Activated CD4-positive, alpha-beta T cell treated with anti-CD3 and anti-CD28 coated beads for 36 hours (primary cell): ENCODE measurements around the gene CYB5RL. TPM values are rescaled to one million over a fixed set of nuclear protein-coding genes. Genes with fewer than 3 reads are reported as not detected.
A peak's percentile ranks its signal among the peaks of the same experiment; 100 is the strongest.
"Not testable (repeated sequence)": the region's sequence is repeated elsewhere in the genome, so short reads cannot be mapped to it uniquely, and the experiment has no call there.

Experiments
- ATAC-seq: fragments of 200-7000 bp; cut with Tn5 transposase; one replicate; pipeline ENCODE4 v1.10.0; 2021; ENCODE audit warnings: mild to moderate bottlenecking, moderate library complexity
- CTCF ChIA-PET: fragments of 350-600 bp; sonication (Branson Sonifier 250); formaldehyde crosslinking; loops from one replicate; lab custom pipeline; 2021; ENCODE audit warnings: antibody characterized with exemption; lab: Charles Lee
- POLR2A ChIA-PET: fragments of 350-600 bp; sonication (Branson Sonifier 250); formaldehyde crosslinking; loops from one replicate; lab custom pipeline; 2021; ENCODE audit warnings: antibody characterized with exemption, inconsistent platforms; lab: Charles Lee
- DNase-seq: peaks from one replicate; pipeline ENCODE4 v3.0.0-alpha.2; 2020
- H3K27ac Mint-ChIP-seq: one replicate; pipeline ENCODE4 v1.8.0; 2021; ENCODE audit warnings: mixed read lengths
- H3K27me3 Mint-ChIP-seq: one replicate; pipeline ENCODE4 v1.8.0; 2021; ENCODE audit warnings: mixed read lengths
- H3K36me3 Mint-ChIP-seq: one replicate; pipeline ENCODE4 v1.8.0; 2021; ENCODE audit warnings: low read depth, mixed read lengths
- H3K4me1 Mint-ChIP-seq: one replicate; pipeline ENCODE4 v1.8.0; 2021; ENCODE audit warnings: mixed read lengths
- H3K4me3 Mint-ChIP-seq: one replicate; pipeline ENCODE4 v1.8.0; 2021; ENCODE audit warnings: mild to moderate bottlenecking, moderate library complexity, mixed read lengths
- H3K9me3 Mint-ChIP-seq: one replicate; pipeline ENCODE4 v1.8.0; 2021; ENCODE audit warnings: low read depth, mixed read lengths
- intact Hi-C, 2 experiments: fragments of 100-400 bp; cut with DNase I in 1 of 2; cut with micrococcal nuclease in 1 of 2; formaldehyde crosslinking; loops; one replicate each; pipeline versions ENCODE4 v1.14.2 to v1.15.1; 2022 to 2024; cut with DNase I, micrococcal nuclease
- total RNA-seq, 2 experiments: library from RNA; stranded (reverse); gene quantifications; one replicate each; pipeline ENCODE4 v1.2.3, GENCODE V29; 2021

CYB5RL gene
- total RNA-seq, 2 experiments from 2014 or later = 13.1 to 13.5 TPM

GRCh38 chr1:54238353-54239034 lies 38.7 kb upstream of the CYB5RL start:
- no peak for ATAC-seq
- Mint-ChIP-seq H3K9me3 (no peaks in the 10 kb centered on the region), H3K4me1 (no peaks in the 10 kb centered on the region), H3K27me3 (no peaks in the 10 kb centered on the region), H3K4me3 (no peak overlapping the region), H3K36me3 (peaks cover 10% of the 10 kb centered on the region), H3K27ac (no peak overlapping the region)
- CTCF ChIA-PET = no interaction called here
- POLR2A ChIA-PET = no interaction called here
- DNase-seq = no peak
- intact Hi-C loops = no loop called here

DNA sequence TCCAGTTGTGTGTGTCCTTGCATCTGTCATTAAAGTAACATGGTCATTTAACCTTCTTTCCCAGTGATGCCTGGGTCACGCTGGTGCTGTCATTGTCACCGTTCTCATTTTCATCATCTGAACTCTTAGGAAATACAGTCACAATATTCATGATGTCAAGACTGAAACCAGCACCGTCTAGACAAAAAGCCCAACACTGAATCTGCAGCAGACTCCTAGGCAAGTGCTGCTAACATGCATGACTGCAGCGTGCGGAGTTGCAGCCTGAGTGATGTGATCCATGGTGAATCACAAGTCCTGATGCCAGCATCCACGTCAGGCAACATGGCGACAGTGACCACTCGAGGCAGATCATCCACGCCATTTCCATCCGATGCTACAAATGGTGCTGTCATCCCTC lies 37.8 kb upstream of the CYB5RL start:
- POLR2A ChIA-PET = no interaction called here
- DNase-seq (no peak), ATAC-seq (no peak)
- H3K36me3 Mint-ChIP-seq = peaks cover 10% of the 10 kb centered on the region
- H3K27ac Mint-ChIP-seq = no peak overlapping the region
- no peaks in the 10 kb centered on the region for H3K4me1 Mint-ChIP-seq
- no peak overlapping the region for H3K4me3 Mint-ChIP-seq
- CTCF ChIA-PET = no interaction called here
- H3K27me3 Mint-ChIP-seq = no peaks in the 10 kb centered on the region
- intact Hi-C loops = no loop called here
- H3K9me3 Mint-ChIP-seq = no peaks in the 10 kb centered on the region

GRCh38 chr1:54234284-54234683 lies 34.5 kb upstream of the CYB5RL start:
- DNase-seq (no peak), ATAC-seq (no peak)
- H3K4me1 Mint-ChIP-seq = peaks cover 18% of the 10 kb centered on the region
- peaks cover 10% of the 10 kb centered on the region for H3K36me3 Mint-ChIP-seq
- POLR2A ChIA-PET = no interaction called here
- CTCF ChIA-PET = no interaction called here
- no peaks in the 10 kb centered on the region for H3K9me3 Mint-ChIP-seq
- no peaks in the 10 kb centered on the region for H3K27me3 Mint-ChIP-seq
- intact Hi-C loops = no loop called here
- no peak overlapping the region for H3K4me3 Mint-ChIP-seq
- no peak overlapping the region for H3K27ac Mint-ChIP-seq

- DNase-seq = not testable (repeated sequence)
Measured at GRCh38 chr1:54233196-54233595, 33.4 kb upstream of the CYB5RL start.

GRCh38 chr1:54230507-54231339 lies 30.9 kb upstream of the CYB5RL start:
- Mint-ChIP-seq H3K4me3 (no peak overlapping the region), H3K4me1 (peaks cover 24% of the 10 kb centered on the region), H3K36me3 (peaks cover 3% of the 10 kb centered on the region), H3K27ac (peak overlapping the region; percentile 26), H3K27me3 (no peaks in the 10 kb centered on the region), H3K9me3 (no peaks in the 10 kb centered on the region)
- intact Hi-C loops = loop anchor here in 1 of 2 experiments (1.0 to 2.0 kb wide), 2 partner anchors 178 to 259 kb away; no protein-coding TSS in a partner anchor
- ATAC-seq = peak; percentile 72
- DNase-seq = peak; percentile 77
- CTCF ChIA-PET = no interaction called here
- POLR2A ChIA-PET = no interaction called here

More at GRCh38 chr1:54233196-54233595, 33.4 kb upstream of the CYB5RL start:
- H3K27ac Mint-ChIP-seq, H3K36me3 Mint-ChIP-seq, H3K4me3 Mint-ChIP-seq, H3K9me3 Mint-ChIP-seq, ATAC-seq, intact Hi-C loops, POLR2A ChIA-PET, H3K27me3 Mint-ChIP-seq, CTCF ChIA-PET: not testable (repeated sequence)
- peaks cover 21% of the 10 kb centered on the region for H3K4me1 Mint-ChIP-seq

- ChIA-PET POLR2A (no interaction called here), CTCF (no interaction called here)
- Mint-ChIP-seq H3K4me1 (peaks cover 24% of the 10 kb centered on the region), H3K27ac (peak overlapping the region; percentile 80), H3K9me3 (no peaks in the 10 kb centered on the region), H3K27me3 (no peaks in the 10 kb centered on the region), H3K36me3 (peaks cover 3% of the 10 kb centered on the region), H3K4me3 (no peak overlapping the region)
- intact Hi-C loops = loop anchor here in 1 of 2 experiments (5.0 kb wide), 1 partner anchor 173 kb away; no protein-coding TSS in a partner anchor
- ATAC-seq = peak; percentile 48
- peak; percentile 54 for DNase-seq
Measured at GRCh38 chr1:54229281-54229891, 29.6 kb upstream of the CYB5RL start.

- Mint-ChIP-seq H3K36me3 (peaks cover 3% of the 10 kb centered on the region), H3K27ac (no peak overlapping the region)
- intact Hi-C loops = loop anchor here in 1 of 2 experiments (5.0 kb wide), 1 partner anchor 174 kb away; no protein-coding TSS in a partner anchor
Measured at GRCh38 chr1:54228638-54229079, 28.8 kb upstream of the CYB5RL start.

DNA sequence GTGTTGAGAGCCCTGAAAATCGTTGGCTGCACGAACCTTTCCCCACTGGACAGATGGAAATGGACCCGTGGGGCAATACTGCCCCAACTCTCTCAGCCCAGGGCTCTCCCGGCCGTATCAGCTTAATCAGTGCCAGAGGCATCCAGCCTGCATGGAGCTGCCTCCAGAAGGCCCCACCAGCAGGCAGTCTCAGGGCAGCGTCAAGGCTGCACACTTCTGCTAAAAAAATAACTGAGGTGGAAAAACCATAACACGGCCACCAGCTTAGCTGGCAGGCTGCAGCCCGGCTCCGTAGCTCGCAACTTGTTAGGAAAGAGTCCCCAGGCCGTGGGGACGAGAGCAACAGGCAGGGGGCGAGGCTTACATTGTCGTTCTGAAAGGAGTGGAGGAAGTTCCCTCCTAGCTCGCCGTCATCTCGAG lies 28.1 kb upstream of the CYB5RL start:
- H3K36me3 Mint-ChIP-seq = peaks cover 3% of the 10 kb centered on the region
- H3K4me3 Mint-ChIP-seq = no peak overlapping the region
- POLR2A ChIA-PET = interaction anchor here (0.6 to 0.7 kb wide), 2 partner anchors 14 to 67 kb away, joined by 3 to 4 read pairs; no protein-coding TSS in a partner anchor
- peak overlapping the region; percentile 20 for H3K27ac Mint-ChIP-seq
- DNase-seq (no peak), ATAC-seq (no peak)
- CTCF ChIA-PET = no interaction called here
- no peaks in the 10 kb centered on the region for H3K9me3 Mint-ChIP-seq
- intact Hi-C loops = loop anchor here in 1 of 2 experiments (5.0 kb wide), 1 partner anchor 174 kb away; no protein-coding TSS in a partner anchor
- H3K4me1 Mint-ChIP-seq = peaks cover 24% of the 10 kb centered on the region
- H3K27me3 Mint-ChIP-seq = no peaks in the 10 kb centered on the region

More at GRCh38 chr1:54228638-54229079, 28.8 kb upstream of the CYB5RL start:
- H3K27me3 Mint-ChIP-seq = no peaks in the 10 kb centered on the region
- ChIA-PET POLR2A (no interaction called here), CTCF (no interaction called here)
- no peaks in the 10 kb centered on the region for H3K9me3 Mint-ChIP-seq
- H3K4me3 Mint-ChIP-seq = no peak overlapping the region
- peaks cover 24% of the 10 kb centered on the region for H3K4me1 Mint-ChIP-seq
- no peak for DNase-seq
- no peak for ATAC-seq

GRCh38 chr1:54227091-54227602 lies 27.3 kb upstream of the CYB5RL start:
- POLR2A ChIA-PET = interaction anchor here (0.6 to 0.7 kb wide), 2 partner anchors 13 to 215 kb away, joined by 4 read pairs; no protein-coding TSS in a partner anchor
- ATAC-seq = no peak
- CTCF ChIA-PET = no interaction called here

DNA sequence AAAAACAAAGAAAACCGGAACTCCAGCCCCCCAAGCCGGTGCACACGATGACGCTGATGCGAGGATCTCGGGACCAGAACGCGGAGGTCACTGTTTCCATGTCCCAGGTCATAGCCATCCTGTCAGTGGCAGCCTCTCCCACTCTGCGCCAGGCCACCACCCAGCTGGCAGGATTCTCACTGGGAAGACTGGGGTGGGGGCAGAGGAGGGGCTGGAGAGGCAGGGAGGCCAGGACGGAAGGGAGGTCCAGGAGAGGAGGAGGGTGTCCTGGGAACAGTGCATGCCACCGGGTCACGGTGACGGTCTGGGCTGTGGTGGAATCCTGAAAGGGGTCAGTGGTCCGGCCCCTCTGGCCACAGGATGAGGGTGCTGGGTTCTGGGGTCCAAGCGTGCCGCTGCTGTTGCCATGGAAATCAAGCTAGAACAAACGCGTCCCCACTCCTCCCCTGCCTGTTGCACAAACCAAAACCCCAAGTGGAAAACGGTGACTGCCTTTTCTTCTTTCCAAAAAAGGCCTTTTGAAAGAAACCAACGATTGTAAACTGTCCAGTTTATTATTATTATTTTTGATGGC lies 26.2 kb upstream of the CYB5RL start:
- ChIA-PET POLR2A (no interaction called here), CTCF (no interaction called here)
- intact Hi-C loops = loop anchor here in 1 of 2 experiments (5.0 kb wide), 1 partner anchor 176 kb away; no protein-coding TSS in a partner anchor
- no peaks in the 10 kb centered on the region for H3K9me3 Mint-ChIP-seq
- H3K27ac Mint-ChIP-seq = no peak overlapping the region
- no peak for DNase-seq
- no peak for ATAC-seq
- peaks cover 3% of the 10 kb centered on the region for H3K36me3 Mint-ChIP-seq
- no peaks in the 10 kb centered on the region for H3K27me3 Mint-ChIP-seq
- peaks cover 22% of the 10 kb centered on the region for H3K4me1 Mint-ChIP-seq
- H3K4me3 Mint-ChIP-seq = no peak overlapping the region

More at GRCh38 chr1:54227091-54227602, 27.3 kb upstream of the CYB5RL start:
- Mint-ChIP-seq H3K4me3 (no peak overlapping the region), H3K27me3 (no peaks in the 10 kb centered on the region), H3K36me3 (peaks cover 3% of the 10 kb centered on the region), H3K9me3 (no peaks in the 10 kb centered on the region), H3K27ac (no peak overlapping the region), H3K4me1 (peaks cover 24% of the 10 kb centered on the region)
- intact Hi-C loops = loop anchor here in 1 of 2 experiments (5.0 kb wide), 1 partner anchor 175 kb away; no protein-coding TSS in a partner anchor
- peak; percentile 29 for DNase-seq
